ENCODE results near the gene TRAPPC8.

- TF ChIP-seq, protein P1, sequence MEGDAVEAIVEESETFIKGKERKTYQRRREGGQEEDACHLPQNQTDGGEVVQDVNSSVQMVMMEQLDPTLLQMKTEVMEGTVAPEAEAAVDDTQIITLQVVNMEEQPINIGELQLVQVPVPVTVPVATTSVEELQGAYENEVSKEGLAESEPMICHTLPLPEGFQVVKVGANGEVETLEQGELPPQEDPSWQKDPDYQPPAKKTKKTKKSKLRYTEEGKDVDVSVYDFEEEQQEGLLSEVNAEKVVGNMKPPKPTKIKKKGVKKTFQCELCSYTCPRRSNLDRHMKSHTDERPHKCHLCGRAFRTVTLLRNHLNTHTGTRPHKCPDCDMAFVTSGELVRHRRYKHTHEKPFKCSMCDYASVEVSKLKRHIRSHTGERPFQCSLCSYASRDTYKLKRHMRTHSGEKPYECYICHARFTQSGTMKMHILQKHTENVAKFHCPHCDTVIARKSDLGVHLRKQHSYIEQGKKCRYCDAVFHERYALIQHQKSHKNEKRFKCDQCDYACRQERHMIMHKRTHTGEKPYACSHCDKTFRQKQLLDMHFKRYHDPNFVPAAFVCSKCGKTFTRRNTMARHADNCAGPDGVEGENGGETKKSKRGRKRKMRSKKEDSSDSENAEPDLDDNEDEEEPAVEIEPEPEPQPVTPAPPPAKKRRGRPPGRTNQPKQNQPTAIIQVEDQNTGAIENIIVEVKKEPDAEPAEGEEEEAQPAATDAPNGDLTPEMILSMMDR (IDR thresholded peaks at IDR 0.05) = no peak
- TF ChIP-seq EHMT2 (IDR thresholded peaks at IDR 0.05; ENCODE audit: low read depth) (no peak), NR3C1 (IDR thresholded peaks at IDR 0.05) (no peak)
Observed at GRCh38 chr18:31828613-31829012, 114.3 kb downstream of the TRAPPC8 start.

All from A549 (cell line).